AG08396 (cell line): ENCODE results near the gene TGFBR1.

Experiments
- DNase-seq: peaks from one replicate; pipeline ENCODE4 v3.0.0; 2012; ENCODE audit warnings: low spot score, mixed read lengths

TGFBR1 gene

GRCh38 chr9:99107421-99107820 is 2.5 kb downstream of the TGFBR1 start:
- DNase-seq = no peak

- no peak for DNase-seq
Observed at GRCh38 chr9:99108131-99108530, 3.2 kb downstream of the TGFBR1 start.

- DNase-seq = peak; percentile 18
Observed at GRCh38 chr9:99109522-99109921, 4.6 kb downstream of the TGFBR1 start.

- DNase-seq = no peak
Observed at GRCh38 chr9:99112750-99113413, 8.0 kb downstream of the TGFBR1 start.

GRCh38 chr9:99113414-99114048 is 8.6 kb downstream of the TGFBR1 start:
- DNase-seq = no peak

GRCh38 chr9:99114049-99114440 is 9.1 kb downstream of the TGFBR1 start:
- no peak for DNase-seq

GRCh38 chr9:99114846-99115500 is 10.1 kb downstream of the TGFBR1 start:
- no peak for DNase-seq

- no peak for DNase-seq
Observed at GRCh38 chr9:99116003-99116411, 11.1 kb downstream of the TGFBR1 start.

GRCh38 chr9:99118782-99119466 is 14.0 kb downstream of the TGFBR1 start:
- DNase-seq = no peak

GRCh38 chr9:99119976-99120655 is 15.2 kb downstream of the TGFBR1 start:
- DNase-seq = no peak

GRCh38 chr9:99121604-99122003 is 16.7 kb downstream of the TGFBR1 start:
- no peak for DNase-seq

- DNase-seq = no peak
Observed at GRCh38 chr9:99124534-99125255, 19.8 kb downstream of the TGFBR1 start.

- DNase-seq = no peak
Observed at GRCh38 chr9:99125446-99125845, 20.5 kb downstream of the TGFBR1 start.

GRCh38 chr9:99126312-99126711 is 21.4 kb downstream of the TGFBR1 start:
- no peak for DNase-seq

- DNase-seq = peak; percentile 24
Observed at GRCh38 chr9:99127356-99128132, 22.6 kb downstream of the TGFBR1 start.

GRCh38 chr9:99128133-99128406 is 23.2 kb downstream of the TGFBR1 start:
- no peak for DNase-seq

- DNase-seq = no peak
Observed at GRCh38 chr9:99129091-99129490, 24.2 kb downstream of the TGFBR1 start.

- DNase-seq = no peak
Observed at GRCh38 chr9:99130069-99130468, 25.2 kb downstream of the TGFBR1 start.

GRCh38 chr9:99133145-99133544 is 28.2 kb downstream of the TGFBR1 start:
- DNase-seq = no peak

- DNase-seq = peak; percentile 29
Observed at GRCh38 chr9:99134893-99135341, 30.0 kb downstream of the TGFBR1 start.

GRCh38 chr9:99135456-99135855 is 30.5 kb downstream of the TGFBR1 start:
- DNase-seq = no peak
